Measurements from ENCODE around the gene SPINT2.

- no peak for TF ChIP-seq CTCF (IDR thresholded peaks at IDR 0.05)
- no peak for TF ChIP-seq POLR2A (IDR thresholded peaks at IDR 0.05)
Observed at GRCh38 chr19:38319421-38320258, 55.3 kb downstream of the SPINT2 start, which contains the start of gene KCNK6.
